SU-DHL-6 (cell line): Measurements from ENCODE around the gene DAP3.

Source experiments
- H2AFZ ChIP-seq: fragments of 200-600 bp; sonication (generic); 2 replicates; pipeline ENCODE4 v1.6.1; 2014; ENCODE audit warnings: low read depth, mild to moderate bottlenecking, moderate library complexity, mixed read lengths, antibody characterized with exemption, low read length; ENCODE audit not compliant: severe bottlenecking
- H3F3A ChIP-seq: fragments of 200-600 bp; shearing (Covaris generic); 2 replicates; pipeline ENCODE4 v1.6.0; 2016; ENCODE audit warnings: antibody characterized with exemption, mild to moderate bottlenecking; ENCODE audit not compliant: insufficient read depth
- H3K27ac ChIP-seq: fragments of 200-600 bp; sonication (generic); 2 replicates; pipeline ENCODE4 v1.5.1; 2016; ENCODE audit warnings: low read depth, mild to moderate bottlenecking, low read length, moderate library complexity, mixed read lengths
- H3K27me3 ChIP-seq: fragments of 200-600 bp; sonication (generic), shearing (Covaris generic); 2 replicates; pipeline ENCODE4 v1.6.0; 2014; ENCODE audit warnings: mild to moderate bottlenecking, low read length
- H3K36me3 ChIP-seq: fragments of 200-600 bp; sonication (generic); 2 replicates; pipeline ENCODE4 v1.6.1; 2014; ENCODE audit warnings: mild to moderate bottlenecking, low read length, mixed read lengths
- H3K4me2 ChIP-seq: fragments of 300-600, 200-600 bp; shearing (Covaris generic), sonication (generic); 2 replicates; pipeline ENCODE4 v1.6.0; 2014; ENCODE audit warnings: low read length, low read depth, mild to moderate bottlenecking; ENCODE audit not compliant: poor library complexity, severe bottlenecking
- H3K4me3 ChIP-seq: fragments of 200-600 bp; sonication (generic); 2 replicates; pipeline ENCODE4 v1.5.1; 2014; ENCODE audit warnings: antibody characterized with exemption, low read length, mild to moderate bottlenecking, mixed read lengths; ENCODE audit not compliant: insufficient read depth, poor library complexity, severe bottlenecking
- H3K79me2 ChIP-seq: fragments of 200-600 bp; sonication (generic); 2 replicates; pipeline ENCODE4 v1.6.1; 2014; ENCODE audit warnings: mild to moderate bottlenecking, low read length, moderate library complexity; ENCODE audit not compliant: insufficient read depth
- H3K9ac ChIP-seq: fragments of 200-600 bp; sonication (generic); 2 replicates; pipeline ENCODE4 v1.7.0; 2014; ENCODE audit warnings: mild to moderate bottlenecking, low read length
- H3K9me2 ChIP-seq: fragments of 200-600 bp; sonication (generic); replicated peaks from 2 replicates; pipeline ENCODE4 v1.6.1; 2014; ENCODE audit warnings: low read length; ENCODE audit not compliant: insufficient read depth
- H3K9me3 ChIP-seq: fragments of 200-600 bp; sonication (generic); 2 replicates; pipeline ENCODE4 v1.6.1; 2014; ENCODE audit warnings: low read length, mixed read lengths; ENCODE audit not compliant: insufficient read depth
- H4K20me1 ChIP-seq: fragments of 200-600 bp; sonication (generic); 2 replicates; pipeline ENCODE4 v1.6.1; 2014; ENCODE audit warnings: low read depth, mild to moderate bottlenecking, antibody characterized with exemption, low read length, moderate library complexity, mixed read lengths
- EZH2phosphoT487 ChIP-seq: fragments of 200-600 bp; sonication (generic), shearing (Covaris generic); conservative IDR thresholded peaks from 2 replicates; pipeline ENCODE4 v1.6.1; 2018; ENCODE audit warnings: mild to moderate bottlenecking, antibody characterized with exemption, low read length, moderate library complexity, mixed read lengths
- TF ChIP-seq, protein P1 (sequence below): fragments of 200-600 bp; sonication (generic); IDR thresholded peaks from one replicate; pipeline ENCODE4 v1.5.1; 2017; ENCODE audit warnings: antibody characterized with exemption, mild to moderate bottlenecking, low read length, moderate library complexity; ENCODE audit not compliant: insufficient read depth, poor library complexity, severe bottlenecking

Gene DAP3

DNA sequence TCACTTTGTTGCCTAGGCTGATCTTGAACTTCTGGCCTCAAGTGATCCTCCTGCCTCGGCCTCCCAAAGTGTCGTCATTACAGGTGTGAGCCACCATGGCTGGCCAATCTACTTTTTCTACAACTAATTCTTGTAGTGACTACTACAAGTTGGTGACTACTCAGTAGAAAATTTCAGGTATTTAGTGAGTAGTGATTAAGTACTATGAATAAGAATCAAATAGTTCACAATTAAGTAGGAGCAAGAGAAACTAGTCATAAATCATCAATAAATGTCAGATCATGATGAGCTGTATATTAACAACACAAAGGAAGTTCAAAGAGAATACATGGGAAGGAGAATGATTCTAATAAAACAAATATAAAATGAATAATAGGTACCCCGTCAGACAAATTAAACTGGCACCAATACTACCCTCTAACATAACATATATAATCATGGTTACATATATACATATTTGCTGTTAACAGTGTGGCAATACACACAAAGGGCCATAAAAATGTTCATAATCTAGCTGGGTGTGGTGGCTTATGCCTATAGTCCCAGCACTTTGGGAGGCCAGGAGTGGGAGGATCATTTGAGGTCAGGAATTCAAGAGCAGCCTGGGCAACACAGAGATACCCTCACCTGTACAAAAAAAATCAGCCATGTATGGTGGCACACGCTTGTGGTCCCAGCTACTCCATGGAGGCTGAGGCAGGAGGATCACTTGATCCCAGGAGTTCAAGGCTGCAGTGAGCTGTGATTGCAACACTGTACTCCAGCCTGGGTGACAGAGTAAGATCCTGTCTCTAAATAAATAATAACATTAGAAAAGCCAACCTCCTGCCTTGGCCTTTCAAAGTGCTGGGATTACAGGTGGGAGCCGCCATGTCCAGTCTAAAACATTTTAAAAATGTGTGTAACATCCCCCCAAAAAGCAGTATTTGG is 19.4 kb upstream of the DAP3 start:
- Histone ChIP-seq H3K4me3 (no peak overlapping the region), H2AFZ (no peak overlapping the region), H3F3A (no peaks in the 10 kb centered on the region), H3K9me2 (no peaks in the 10 kb centered on the region), H3K27me3 (no peaks in the 10 kb centered on the region), H3K27ac (no peak overlapping the region), H3K9ac (no peak overlapping the region), H3K4me2 (no peak overlapping the region), H3K79me2 (no peaks in the 10 kb centered on the region), H3K36me3 (peaks cover 27% of the 10 kb centered on the region), H4K20me1 (no peaks in the 10 kb centered on the region), H3K9me3 (no peaks in the 10 kb centered on the region)
- TF ChIP-seq EZH2phosphoT487 = no peak
- TF ChIP-seq, protein P1, sequence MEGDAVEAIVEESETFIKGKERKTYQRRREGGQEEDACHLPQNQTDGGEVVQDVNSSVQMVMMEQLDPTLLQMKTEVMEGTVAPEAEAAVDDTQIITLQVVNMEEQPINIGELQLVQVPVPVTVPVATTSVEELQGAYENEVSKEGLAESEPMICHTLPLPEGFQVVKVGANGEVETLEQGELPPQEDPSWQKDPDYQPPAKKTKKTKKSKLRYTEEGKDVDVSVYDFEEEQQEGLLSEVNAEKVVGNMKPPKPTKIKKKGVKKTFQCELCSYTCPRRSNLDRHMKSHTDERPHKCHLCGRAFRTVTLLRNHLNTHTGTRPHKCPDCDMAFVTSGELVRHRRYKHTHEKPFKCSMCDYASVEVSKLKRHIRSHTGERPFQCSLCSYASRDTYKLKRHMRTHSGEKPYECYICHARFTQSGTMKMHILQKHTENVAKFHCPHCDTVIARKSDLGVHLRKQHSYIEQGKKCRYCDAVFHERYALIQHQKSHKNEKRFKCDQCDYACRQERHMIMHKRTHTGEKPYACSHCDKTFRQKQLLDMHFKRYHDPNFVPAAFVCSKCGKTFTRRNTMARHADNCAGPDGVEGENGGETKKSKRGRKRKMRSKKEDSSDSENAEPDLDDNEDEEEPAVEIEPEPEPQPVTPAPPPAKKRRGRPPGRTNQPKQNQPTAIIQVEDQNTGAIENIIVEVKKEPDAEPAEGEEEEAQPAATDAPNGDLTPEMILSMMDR = no peak

DNA sequence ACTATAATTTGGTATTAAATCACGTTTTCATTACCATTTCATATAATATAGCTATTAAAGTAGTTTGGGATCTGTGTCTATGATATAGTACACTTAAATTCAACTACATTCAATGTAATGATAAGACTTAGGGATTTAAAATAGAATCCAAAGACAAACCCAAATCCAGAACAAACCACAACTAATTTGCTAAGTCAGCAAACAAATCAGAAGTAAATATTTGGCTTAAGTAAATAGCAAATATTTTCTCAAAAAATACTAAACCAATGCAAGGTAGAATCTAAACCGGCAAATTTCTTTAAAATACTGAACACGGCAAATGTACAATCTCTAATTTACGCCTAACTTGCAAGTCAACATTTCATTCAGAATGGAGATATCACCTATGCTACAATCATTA is 17.1 kb upstream of the DAP3 start:
- Histone ChIP-seq H2AFZ (no peak overlapping the region), H3F3A (no peaks in the 10 kb centered on the region), H3K4me3 (no peak overlapping the region), H4K20me1 (no peaks in the 10 kb centered on the region), H3K4me2 (no peak overlapping the region), H3K9ac (no peak overlapping the region), H3K79me2 (no peaks in the 10 kb centered on the region), H3K36me3 (peaks cover 33% of the 10 kb centered on the region), H3K9me2 (no peaks in the 10 kb centered on the region), H3K9me3 (no peaks in the 10 kb centered on the region), H3K27me3 (no peaks in the 10 kb centered on the region), H3K27ac (no peak overlapping the region)
- TF ChIP-seq, protein P1 = no peak
- no peak for TF ChIP-seq EZH2phosphoT487

DNA sequence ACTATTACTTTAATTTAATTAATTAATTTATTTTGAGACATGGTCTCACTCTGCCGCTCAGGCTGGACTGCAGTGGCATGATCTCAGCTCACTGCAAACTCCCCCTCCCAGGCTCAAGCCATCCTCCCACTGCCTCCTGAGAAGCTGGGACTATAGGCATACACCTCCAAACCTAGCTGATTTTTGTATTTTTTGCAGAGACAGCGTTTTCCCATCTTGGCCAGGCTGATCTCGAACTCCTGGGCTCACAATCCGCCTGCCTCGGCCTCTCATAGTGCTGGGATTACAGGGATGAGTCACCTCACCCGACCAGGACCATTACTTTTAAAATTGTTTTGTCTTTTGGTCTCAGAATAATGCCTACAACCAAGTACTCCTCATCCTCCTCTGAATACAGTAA is 15.9 kb upstream of the DAP3 start:
- H3K27ac ChIP-seq = no peak overlapping the region
- 0 out of 2 replicates have a peak, but pooled peaks cover 3% of the 10 kb centered on the region for H3F3A ChIP-seq
- no peaks in the 10 kb centered on the region for H3K79me2 ChIP-seq
- peaks cover 40% of the 10 kb centered on the region for H3K36me3 ChIP-seq
- H3K9me3 ChIP-seq = no peaks in the 10 kb centered on the region
- TF ChIP-seq, protein P1 = no peak
- TF ChIP-seq EZH2phosphoT487 = no peak
- H3K4me3 ChIP-seq = no peak overlapping the region
- H3K9ac ChIP-seq = no peak overlapping the region
- no peak overlapping the region for H2AFZ ChIP-seq
- H3K4me2 ChIP-seq = no peak overlapping the region
- no peaks in the 10 kb centered on the region for H3K27me3 ChIP-seq
- no peaks in the 10 kb centered on the region for H3K9me2 ChIP-seq
- peaks cover 2% of the 10 kb centered on the region; the same call in 1 of the 2 replicates for H4K20me1 ChIP-seq
